HG03139 (cell line): ENCODE measurements around the gene TNFRSF12A.
"Not testable (repeated sequence)": the region's sequence is repeated elsewhere in the genome, so short reads cannot be mapped to it uniquely, and the experiment has no call there.

Source experiments
- ATAC-seq: cut with Tn5 transposase; IDR thresholded peaks from one replicate; pipeline ENCODE4 v1.9.1; 2021; ENCODE audit not compliant: unreplicated experiment

The TNFRSF12A gene

GRCh38 chr16:3045758-3046640 lies 25.8 kb downstream of the TNFRSF12A start, which contains the start of gene MMP25:
Gene MMP25, plus strand, starts transcription at chr16:3046561. Its CDS starts 357 bp downstream, at chr16:3046918.
- ATAC-seq, result no peak

- no peak for ATAC-seq
These were observed 26.6 kb downstream of the TNFRSF12A start for GRCh38 chr16:3046641-3047386.

GRCh38 chr16:3047387-3047720 lies 27.2 kb downstream of the TNFRSF12A start:
- no peak for ATAC-seq

GRCh38 chr16:3049921-3050481 lies 29.8 kb downstream of the TNFRSF12A start:
- ATAC-seq, result no peak

- ATAC-seq, result no peak
These were observed 30.3 kb downstream of the TNFRSF12A start for GRCh38 chr16:3050487-3050886.

- ATAC-seq, result no peak
These were observed 30.8 kb downstream of the TNFRSF12A start for GRCh38 chr16:3051009-3051408.

GRCh38 chr16:3051494-3051893 lies 31.3 kb downstream of the TNFRSF12A start:
- ATAC-seq, result no peak

- not testable (repeated sequence) for ATAC-seq
These were observed 32.6 kb downstream of the TNFRSF12A start for GRCh38 chr16:3052571-3053329.

GRCh38 chr16:3053330-3053710 lies 33.2 kb downstream of the TNFRSF12A start:
- not testable (repeated sequence) for ATAC-seq

- ATAC-seq, result no peak
These were observed 35.0 kb downstream of the TNFRSF12A start for GRCh38 chr16:3054965-3055733.

GRCh38 chr16:3055734-3056115 lies 35.6 kb downstream of the TNFRSF12A start:
- not testable (repeated sequence) for ATAC-seq

- ATAC-seq, result no peak
These were observed 36.4 kb downstream of the TNFRSF12A start for GRCh38 chr16:3056336-3057180.

- no peak for ATAC-seq
These were observed 37.3 kb downstream of the TNFRSF12A start for GRCh38 chr16:3057181-3058138.

- no peak for ATAC-seq
These were observed 38.2 kb downstream of the TNFRSF12A start for GRCh38 chr16:3058139-3059030.

- ATAC-seq, result peak; percentile 72
These were observed 39.0 kb downstream of the TNFRSF12A start for GRCh38 chr16:3059041-3059722.

GRCh38 chr16:3059723-3060242 lies 39.6 kb downstream of the TNFRSF12A start:
- no peak for ATAC-seq
